Adrenal gland (tissue), 5 donors: ENCODE results near the gene KRT76.

Experiments used
- CTCF ChIP-seq, 6 experiments: fragments of 450-650 bp in 4 of 6; fragments of 200-600 bp in 2 of 6; sonication (generic) in 1 of 6; IDR thresholded peaks; 1 replicate in 5 of 6; 2 replicates in 1 of 6; pipeline versions ENCODE4 v1.5.1 to v1.8.0; 2016 to 2021; ENCODE audit warnings: antibody characterized with exemption in 6 of 6, mild to moderate bottlenecking in 2 of 6, moderate library complexity in 1 of 6
- POLR2A ChIP-seq, 2 donors: fragments of 450-650 bp; IDR thresholded peaks; one replicate each; pipeline ENCODE4 v1.6.1; 2017; ENCODE audit warnings: antibody characterized with exemption in 2 of 2, mild to moderate bottlenecking in 2 of 2, moderate library complexity in 1 of 2
- donor health status: DM: no; HTN: no; CAD: no.

GRCh38 chr12:52763036-52763659, 14.0 kb downstream of the KRT76 start:
- TF ChIP-seq CTCF (IDR thresholded peaks at IDR 0.05): no peak
- TF ChIP-seq POLR2A (IDR thresholded peaks at IDR 0.05): no peak
